Astrocyte of the hippocampus (primary cell): ENCODE measurements around the gene NCAN.

Experiments
- DNase-seq: peaks from one replicate; pipeline ENCODE4 v3.0.0; 2011; ENCODE audit warnings: low read depth, low spot score

NCAN gene

DNA sequence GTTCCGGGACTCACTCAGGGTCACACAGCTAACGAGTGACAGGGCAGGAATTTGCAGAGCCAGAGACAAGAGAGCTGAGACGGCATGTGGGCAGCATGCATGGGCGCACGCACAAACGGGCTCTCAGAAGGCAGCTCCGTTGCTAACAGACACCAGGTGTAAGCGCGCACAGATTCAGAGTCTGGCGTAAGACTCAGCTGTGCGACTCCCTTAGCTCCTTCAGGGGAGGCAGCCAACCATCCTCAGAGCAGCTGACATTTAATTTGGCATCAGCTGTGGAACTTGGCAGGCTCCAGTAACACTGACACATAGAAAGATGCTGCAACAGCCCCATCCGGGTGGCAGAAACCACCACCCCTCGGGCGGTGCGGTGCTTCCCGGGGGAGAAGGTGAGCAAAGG lies 68.8 kb downstream of the NCAN start:
- DNase-seq: no peak

DNA sequence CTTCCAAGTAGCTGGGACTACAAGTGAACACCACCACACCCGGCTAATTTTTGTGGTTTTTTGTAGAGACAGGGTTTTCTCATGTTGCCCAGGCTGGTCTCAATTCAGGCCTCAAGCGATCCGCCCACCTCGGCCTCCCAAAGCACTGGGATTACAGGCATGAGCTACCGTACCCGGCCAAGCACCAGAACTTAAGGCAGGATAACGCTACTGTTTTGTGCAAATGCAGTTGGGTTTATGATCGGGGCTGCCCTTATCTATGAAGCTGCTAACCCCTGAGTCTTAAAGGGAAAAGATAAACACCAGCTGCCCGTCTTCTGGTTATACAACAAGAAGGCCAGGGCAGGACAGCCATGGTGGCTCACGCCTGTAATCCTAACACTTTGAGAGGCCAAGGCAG lies 73.9 kb downstream of the NCAN start:
- DNase-seq: no peak

DNA sequence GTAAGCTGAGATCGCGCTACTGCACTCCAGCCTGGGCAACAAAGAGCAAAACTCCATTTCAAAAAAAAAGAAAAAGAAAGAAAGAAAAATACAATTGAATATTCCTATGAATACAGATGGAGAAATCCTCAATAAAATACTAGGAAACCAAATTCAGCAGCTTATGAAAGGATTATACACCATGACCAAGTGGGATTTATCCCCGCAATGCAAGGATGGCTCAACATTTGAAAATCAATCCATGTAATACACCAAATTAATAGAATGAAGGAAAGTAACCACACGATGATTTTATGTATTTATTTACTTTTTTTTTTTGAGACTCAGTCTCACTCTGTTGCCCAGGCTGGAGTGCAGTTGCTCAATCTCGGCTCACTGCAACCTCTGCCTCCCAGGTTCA lies 80.8 kb downstream of the NCAN start:
- no peak for DNase-seq

DNA sequence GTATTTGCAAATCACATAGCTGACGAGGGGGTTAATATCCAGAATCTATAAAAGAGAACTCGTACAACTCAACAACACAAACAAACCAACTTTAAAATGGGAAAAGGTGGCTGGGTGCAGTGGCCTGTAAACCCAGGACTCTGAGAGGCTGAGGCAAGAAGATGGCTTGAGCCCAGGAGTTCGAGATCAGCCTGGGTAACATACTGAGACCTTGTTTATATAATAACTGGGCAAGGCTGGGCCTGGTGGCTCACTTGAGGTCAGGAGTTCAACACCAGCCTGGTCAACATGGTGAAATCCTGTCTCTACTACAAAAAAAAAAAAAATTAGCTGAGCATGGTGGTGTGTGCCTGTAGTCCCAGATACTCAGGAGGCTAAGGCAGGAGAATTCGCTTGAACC lies 83.2 kb downstream of the NCAN start:
- no peak for DNase-seq

DNA sequence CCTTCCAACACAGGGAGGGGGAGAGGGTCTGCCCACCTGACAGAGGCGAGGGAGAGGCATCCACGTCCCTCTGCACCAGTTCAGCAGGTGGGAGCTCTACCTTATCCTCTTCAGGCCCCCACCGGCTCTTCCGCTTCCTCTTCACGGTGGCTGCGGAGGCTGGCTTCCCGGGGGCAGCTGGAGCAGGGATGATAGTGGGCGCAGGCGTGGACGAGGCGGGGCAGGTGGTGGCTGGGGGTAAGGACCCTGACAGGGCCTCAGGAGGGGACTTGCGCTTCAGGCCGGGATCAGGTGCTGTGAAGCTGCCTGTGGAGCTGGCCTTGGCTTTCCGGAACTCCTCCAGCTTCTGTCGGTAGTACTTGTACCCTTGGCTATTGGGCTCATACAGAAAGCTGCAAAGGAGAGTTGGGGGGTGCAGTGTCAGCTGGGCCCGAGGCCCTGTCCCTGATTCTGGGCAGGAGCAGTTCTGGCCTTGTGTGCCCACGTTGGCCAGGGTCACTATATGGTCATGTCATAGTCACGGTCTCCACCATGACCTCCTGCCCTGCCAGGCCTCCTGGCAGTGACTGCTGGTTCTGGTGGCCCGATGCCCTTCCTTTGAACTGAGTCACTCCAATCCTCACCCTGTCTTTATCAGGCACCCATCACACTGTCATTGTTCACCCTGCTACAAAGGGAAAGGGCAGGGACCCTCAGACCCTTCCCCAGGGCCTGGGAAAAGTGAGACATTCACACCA lies 85.4 kb downstream of the NCAN start:
- no peak for DNase-seq

DNA sequence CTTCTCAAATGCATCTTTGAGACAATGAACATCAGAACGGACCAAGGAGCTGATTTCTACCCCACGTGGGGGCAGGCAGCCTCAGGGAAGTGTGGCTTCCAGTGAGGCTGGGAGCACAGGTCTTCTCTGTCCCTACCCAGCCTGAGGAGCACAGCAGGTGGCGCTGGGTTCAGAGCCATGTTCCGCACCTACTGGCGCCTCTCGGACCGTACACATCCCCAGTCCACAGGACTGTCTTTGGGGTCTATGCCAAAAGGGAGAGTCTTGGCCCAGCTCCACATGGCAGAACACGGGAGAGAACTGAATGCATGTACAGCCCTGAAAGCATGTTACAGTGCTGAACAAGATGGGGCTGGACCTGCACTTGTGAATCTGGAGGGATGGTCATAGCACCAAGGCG lies 86.0 kb downstream of the NCAN start:
- DNase-seq: no peak

DNA sequence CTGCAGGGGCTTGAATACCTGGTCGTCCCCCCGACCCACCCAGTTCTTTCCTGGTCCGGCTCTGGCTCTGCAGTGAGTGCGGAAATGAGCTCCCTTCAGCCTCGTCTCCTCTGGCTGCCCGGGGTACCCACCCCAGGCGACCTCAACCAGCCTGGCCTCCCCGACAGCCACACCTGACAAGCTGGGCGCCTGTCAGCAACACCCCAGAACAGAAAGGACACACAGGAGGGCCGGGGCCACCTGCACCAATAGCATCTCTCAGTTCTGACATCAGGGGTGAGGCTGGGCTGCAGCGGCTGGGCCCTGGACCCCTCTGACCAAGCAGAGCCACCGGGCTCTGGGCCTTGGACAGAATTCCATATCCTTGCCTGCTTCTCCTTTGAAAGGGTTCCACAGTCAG lies 88.9 kb downstream of the NCAN start:
- no peak for DNase-seq
